Mesendoderm (in vitro differentiated cells): ENCODE results near the gene TRIML2.

Source experiments
- DNase-seq: peaks from one replicate; pipeline ENCODE4 v3.0.0; 2013
- H2AK5ac ChIP-seq: 2 replicates; pipeline ENCODE4 v1.6.1; 2013; ENCODE audit warnings: low read length, inconsistent platforms
- H2BK120ac ChIP-seq: 2 replicates; pipeline ENCODE4 v1.6.1; 2013; ENCODE audit warnings: low read depth, mild to moderate bottlenecking, low read length, moderate library complexity, mixed read lengths
- H2BK15ac ChIP-seq: replicated peaks from 2 replicates; pipeline ENCODE4 v1.6.1; 2013; ENCODE audit warnings: low read depth, mild to moderate bottlenecking, moderate library complexity
- H2BK5ac ChIP-seq: 2 replicates; pipeline ENCODE4 v1.6.1; 2013; ENCODE audit warnings: low read length, inconsistent platforms
- H3K18ac ChIP-seq: 2 replicates; pipeline ENCODE4 v1.6.1; 2013; ENCODE audit warnings: mild to moderate bottlenecking, low read length, mixed read lengths
- H3K23ac ChIP-seq: one replicate; pipeline ENCODE4 v1.6.1; 2013; ENCODE audit warnings: low read length
- H3K27ac ChIP-seq: 2 replicates; pipeline ENCODE4 v1.5.1; 2013; ENCODE audit warnings: low read depth, mild to moderate bottlenecking, inconsistent platforms, low read length, moderate library complexity
- H3K27me3 ChIP-seq: 2 replicates; pipeline ENCODE4 v1.6.1; 2013; ENCODE audit warnings: low read length, control low read depth, mild to moderate bottlenecking, inconsistent platforms; ENCODE audit not compliant: insufficient read depth, poor library complexity
- H3K36me3 ChIP-seq: 2 replicates; pipeline ENCODE4 v1.6.1; 2013; ENCODE audit warnings: low read length, inconsistent platforms; ENCODE audit not compliant: control insufficient read depth, insufficient read depth
- H3K4ac ChIP-seq: one replicate; pipeline ENCODE4 v1.6.1; 2013; ENCODE audit warnings: low read depth, mild to moderate bottlenecking, low read length, moderate library complexity
- H3K4me1 ChIP-seq: 2 replicates; pipeline ENCODE4 v1.6.1; 2013; ENCODE audit warnings: low read depth, low read length, inconsistent platforms; ENCODE audit not compliant: control insufficient read depth
- H3K4me2 ChIP-seq: 2 replicates; pipeline ENCODE4 v1.6.1; 2013; ENCODE audit warnings: low read length
- H3K4me3 ChIP-seq: 2 replicates; pipeline ENCODE4 v1.5.1; 2013; ENCODE audit warnings: mild to moderate bottlenecking, low read length
- H3K56ac ChIP-seq: one replicate; pipeline ENCODE4 v1.6.1; 2013; ENCODE audit warnings: low read length
- H3K79me1 ChIP-seq: 2 replicates; pipeline ENCODE4 v1.6.1; 2013; ENCODE audit warnings: low read length, inconsistent platforms
- H3K79me2 ChIP-seq: 2 replicates; pipeline ENCODE4 v1.6.1; 2013; ENCODE audit warnings: mild to moderate bottlenecking, low read length; ENCODE audit not compliant: control insufficient read depth, insufficient read depth
- H3K9ac ChIP-seq: 2 replicates; pipeline ENCODE4 v1.6.1; 2013; ENCODE audit warnings: low read length, inconsistent platforms
- H4K5ac ChIP-seq: one replicate; pipeline ENCODE4 v1.6.1; 2013; ENCODE audit warnings: low read length
- H4K8ac ChIP-seq: one replicate; pipeline ENCODE4 v1.6.1; 2013; ENCODE audit warnings: low read depth, mild to moderate bottlenecking, control low read depth, low read length, moderate library complexity
- WGBS: extraction: QIAGEN DNeasy Blood & Tissue Kit; methylation state at CpG from one replicate; pipeline ENCODE4 v1.1.7; 2013; ENCODE audit warnings: low lambda C conversion rate, missing lambda C conversion rate; ENCODE audit not compliant: insufficient coverage; ENCODE audit errors: extremely low coverage; 5-methylcytosine and 5-hydroxymethylcytosine counted together

The TRIML2 gene

DNA sequence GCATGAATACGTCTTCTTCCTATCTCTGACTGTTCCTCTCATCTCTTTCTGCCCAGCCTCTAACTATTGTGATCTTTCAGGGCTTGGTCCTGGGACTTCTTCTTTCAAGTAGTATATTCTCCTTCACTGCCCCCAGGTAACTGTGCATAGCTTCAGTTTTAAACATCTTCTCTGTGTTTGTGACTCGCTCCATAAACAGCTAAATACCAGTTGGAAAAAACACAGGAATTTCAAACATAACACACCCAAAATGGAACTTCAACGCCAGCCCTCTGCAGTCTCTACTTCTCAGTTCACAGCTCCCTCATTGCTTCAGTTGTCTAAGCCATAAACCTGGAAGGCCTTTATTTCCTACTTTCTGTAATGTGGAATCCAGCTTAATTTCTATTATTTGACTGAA is 16.6 kb downstream of the TRIML2 start:
- Histone ChIP-seq H3K9ac (no peak overlapping the region), H4K5ac (no peak overlapping the region), H2BK120ac (no peak overlapping the region), H3K79me1 (no peaks in the 10 kb centered on the region), H2BK15ac (no peak overlapping the region), H3K4me2 (no peak overlapping the region), H2BK5ac (no peak overlapping the region), H3K4me1 (no peaks in the 10 kb centered on the region), H2AK5ac (no peak overlapping the region), H3K23ac (no peak overlapping the region), H3K27ac (no peak overlapping the region), H3K27me3 (no peaks in the 10 kb centered on the region), H3K18ac (no peak overlapping the region), H4K8ac (no peak overlapping the region), H3K56ac (no peak overlapping the region), H3K79me2 (no peaks in the 10 kb centered on the region), H3K4me3 (no peak overlapping the region), H3K4ac (no peak overlapping the region), H3K36me3 (peaks cover 5% of the 10 kb centered on the region)
- WGBS, result no CpG with 5 or more reads among the region's 3 CpGs
- no peak for DNase-seq

DNA sequence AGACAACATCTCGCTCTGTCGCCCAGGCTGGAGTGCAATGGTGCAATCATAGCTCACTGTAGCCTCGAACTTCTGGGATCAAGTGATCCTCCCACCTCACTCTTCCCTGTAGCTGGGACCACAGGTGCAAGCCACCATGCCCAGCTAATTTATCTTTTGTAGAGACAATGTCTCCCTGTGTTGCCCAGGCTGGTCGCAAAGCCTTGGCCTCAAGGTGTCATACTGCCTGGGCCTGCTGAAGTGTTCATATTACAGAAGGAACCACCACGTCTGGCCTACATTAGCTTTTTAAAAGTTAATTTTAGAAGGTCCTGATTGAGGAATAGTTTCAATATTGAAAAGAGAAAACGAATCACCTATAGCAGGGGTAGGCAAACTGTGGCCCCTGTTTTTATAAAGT is 22.5 kb downstream of the TRIML2 start:
- Histone ChIP-seq H2BK15ac (no peak overlapping the region), H3K4me1 (no peaks in the 10 kb centered on the region), H2BK5ac (no peak overlapping the region), H3K9ac (no peak overlapping the region), H4K8ac (no peak overlapping the region), H2AK5ac (no peak overlapping the region), H2BK120ac (no peak overlapping the region), H3K79me1 (no peaks in the 10 kb centered on the region), H3K27me3 (no peaks in the 10 kb centered on the region), H3K79me2 (no peaks in the 10 kb centered on the region), H3K4ac (no peak overlapping the region), H3K23ac (no peak overlapping the region), H3K4me2 (no peak overlapping the region), H4K5ac (no peak overlapping the region), H3K4me3 (no peak overlapping the region), H3K18ac (no peak overlapping the region), H3K27ac (no peak overlapping the region), H3K56ac (no peak overlapping the region), H3K36me3 (peaks cover 5% of the 10 kb centered on the region)
- DNase-seq, result no peak
- no CpG with 5 or more reads among the region's 6 CpGs for WGBS

DNA sequence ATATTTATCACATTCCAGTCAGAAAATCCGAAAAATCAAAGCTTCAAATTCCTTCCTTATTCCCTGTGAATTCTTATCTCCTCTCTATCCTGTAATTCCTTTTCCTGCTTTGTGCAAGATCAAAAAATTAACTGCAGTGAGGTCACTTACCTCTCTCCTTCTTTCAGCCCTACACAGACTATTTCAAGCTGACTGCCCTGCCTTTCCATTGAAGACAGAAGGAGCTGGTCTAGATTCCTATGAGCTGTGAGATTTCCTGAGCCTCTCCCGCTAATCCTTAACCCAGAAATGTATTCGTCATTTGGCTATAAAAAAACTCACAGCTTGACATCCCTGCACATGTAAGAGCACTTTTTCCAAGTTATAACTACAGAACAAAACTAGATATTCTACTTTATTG is 26.6 kb downstream of the TRIML2 start:
- Histone ChIP-seq H3K79me2 (no peaks in the 10 kb centered on the region), H3K36me3 (no peaks in the 10 kb centered on the region), H4K5ac (no peak overlapping the region), H3K4me2 (no peak overlapping the region), H3K18ac (no peak overlapping the region), H3K9ac (no peak overlapping the region), H2AK5ac (no peak overlapping the region), H3K4ac (no peak overlapping the region), H3K56ac (no peak overlapping the region), H4K8ac (no peak overlapping the region), H3K4me1 (no peaks in the 10 kb centered on the region), H2BK5ac (no peak overlapping the region), H3K23ac (no peak overlapping the region), H3K4me3 (no peak overlapping the region), H2BK15ac (no peak overlapping the region), H3K27ac (no peak overlapping the region), H2BK120ac (no peak overlapping the region), H3K27me3 (no peaks in the 10 kb centered on the region), H3K79me1 (no peaks in the 10 kb centered on the region)
- no peak for DNase-seq
- no CpG with 5 or more reads among the region's 3 CpGs for WGBS

DNA sequence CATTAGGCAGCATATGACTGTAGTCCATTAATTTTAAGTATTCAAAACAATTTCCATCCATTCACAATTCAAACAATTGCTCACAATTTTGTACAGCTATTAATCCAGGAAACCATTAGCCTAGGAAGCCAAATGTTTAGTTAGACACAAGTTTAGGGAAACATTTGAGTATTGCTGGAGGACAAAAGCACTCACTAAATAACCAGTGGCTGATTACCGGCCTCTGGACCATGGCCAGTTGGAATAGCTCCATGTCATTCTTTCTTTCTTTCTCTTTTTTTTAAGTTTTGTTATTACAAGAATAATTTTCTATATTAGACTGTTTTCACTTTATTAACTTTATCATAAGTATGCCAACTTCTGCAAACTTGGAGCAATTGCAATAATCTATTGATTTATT is 31.3 kb downstream of the TRIML2 start:
- no CpG with 5 or more reads among the region's 1 CpG for WGBS
- H3K27ac ChIP-seq, result no peak overlapping the region
- DNase-seq, result no peak
- no peak overlapping the region for H3K18ac ChIP-seq
- H3K4me1 ChIP-seq, result no peaks in the 10 kb centered on the region
- no peak overlapping the region for H2BK120ac ChIP-seq
- H3K27me3 ChIP-seq, result no peaks in the 10 kb centered on the region
- H2BK15ac ChIP-seq, result no peak overlapping the region
- no peaks in the 10 kb centered on the region for H3K79me2 ChIP-seq
- H4K8ac ChIP-seq, result no peak overlapping the region
- no peak overlapping the region for H3K4me3 ChIP-seq
- no peak overlapping the region for H2BK5ac ChIP-seq
- no peak overlapping the region for H3K4me2 ChIP-seq
- H4K5ac ChIP-seq, result no peak overlapping the region
- no peak overlapping the region for H3K4ac ChIP-seq
- H3K79me1 ChIP-seq, result no peaks in the 10 kb centered on the region
- H2AK5ac ChIP-seq, result no peak overlapping the region
- H3K9ac ChIP-seq, result no peak overlapping the region
- H3K23ac ChIP-seq, result no peak overlapping the region
- no peaks in the 10 kb centered on the region for H3K36me3 ChIP-seq
- H3K56ac ChIP-seq, result no peak overlapping the region

DNA sequence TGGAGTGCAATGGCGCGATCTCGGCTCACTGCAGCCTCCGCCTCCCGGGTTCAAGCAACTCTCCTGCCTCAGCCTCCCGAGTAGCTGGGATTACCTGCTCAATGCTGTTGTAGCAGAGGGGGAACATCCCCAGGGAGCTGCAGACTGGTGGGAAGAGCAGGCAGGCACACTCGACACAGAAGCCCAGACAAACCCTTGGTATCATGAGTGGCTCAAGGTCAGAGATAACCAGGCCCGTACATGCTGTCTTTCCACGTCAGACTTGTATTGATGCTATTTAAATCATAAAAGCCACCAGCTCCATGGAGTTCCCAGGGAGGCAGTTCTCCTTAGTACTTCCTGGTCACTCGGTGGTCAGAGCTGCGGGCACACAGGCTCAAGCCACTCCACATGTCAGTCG is 33.2 kb downstream of the TRIML2 start:
- no peak overlapping the region for H3K4me2 ChIP-seq
- no peak overlapping the region for H3K18ac ChIP-seq
- DNase-seq, result no peak
- no peaks in the 10 kb centered on the region for H3K4me1 ChIP-seq
- H3K79me1 ChIP-seq, result no peaks in the 10 kb centered on the region
- no peaks in the 10 kb centered on the region for H3K36me3 ChIP-seq
- no peak overlapping the region for H4K5ac ChIP-seq
- H3K27me3 ChIP-seq, result no peaks in the 10 kb centered on the region
- H3K23ac ChIP-seq, result no peak overlapping the region
- no peak overlapping the region for H3K56ac ChIP-seq
- H3K79me2 ChIP-seq, result no peaks in the 10 kb centered on the region
- H2AK5ac ChIP-seq, result no peak overlapping the region
- H2BK15ac ChIP-seq, result no peak overlapping the region
- H3K9ac ChIP-seq, result no peak overlapping the region
- H2BK5ac ChIP-seq, result no peak overlapping the region
- H3K27ac ChIP-seq, result no peak overlapping the region
- no peak overlapping the region for H3K4me3 ChIP-seq
- H3K4ac ChIP-seq, result no peak overlapping the region
- no peak overlapping the region for H2BK120ac ChIP-seq
- H4K8ac ChIP-seq, result no peak overlapping the region
- WGBS, result no CpG with 5 or more reads among the region's 12 CpGs

DNA sequence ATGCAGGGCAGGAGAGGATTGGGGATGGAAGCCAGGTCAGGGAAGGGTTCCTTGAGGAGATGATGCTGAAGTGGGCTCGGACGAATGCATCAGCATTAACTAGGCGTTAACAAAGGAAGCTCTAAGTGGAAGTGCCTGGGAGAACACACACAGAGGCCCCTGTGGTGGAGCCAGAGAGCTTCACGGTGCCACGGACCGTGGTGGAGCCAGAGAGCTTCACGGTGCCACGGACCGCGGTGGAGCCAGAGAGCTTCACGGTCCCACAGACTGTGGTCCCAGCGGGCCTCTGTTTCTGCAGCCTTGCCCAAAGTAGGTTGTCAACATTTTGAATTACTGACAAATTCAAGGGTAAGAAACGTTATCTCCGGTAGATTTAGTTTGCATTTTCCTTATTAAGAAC is 48.3 kb downstream of the TRIML2 start:
- Histone ChIP-seq H2BK5ac (no peak overlapping the region), H3K27me3 (no peaks in the 10 kb centered on the region), H3K18ac (no peak overlapping the region), H3K56ac (no peak overlapping the region), H3K27ac (no peak overlapping the region), H2AK5ac (no peak overlapping the region), H3K9ac (no peak overlapping the region), H3K79me1 (no peaks in the 10 kb centered on the region), H2BK120ac (no peak overlapping the region), H3K79me2 (no peaks in the 10 kb centered on the region), H4K5ac (no peak overlapping the region), H3K36me3 (no peaks in the 10 kb centered on the region), H3K4ac (no peak overlapping the region), H3K4me1 (no peaks in the 10 kb centered on the region), H2BK15ac (no peak overlapping the region), H3K4me3 (no peak overlapping the region), H4K8ac (no peak overlapping the region), H3K4me2 (no peak overlapping the region), H3K23ac (no peak overlapping the region)
- no CpG with 5 or more reads among the region's 14 CpGs for WGBS
- peak; percentile 16 for DNase-seq
